SK-N-MC (cell line): ENCODE measurements around the gene ZNF586.

Source experiments
- DNase-seq: peaks from one replicate; pipeline ENCODE4 v3.0.0-alpha.2; 2011; ENCODE audit warnings: low read depth, low spot score
- H3K27ac ChIP-seq: fragments of 200-600 bp; sonication (generic); 2 replicates; pipeline ENCODE4 v1.5.1; 2016; ENCODE audit warnings: mixed run types
- H3K36me3 ChIP-seq: fragments of 200-600 bp; sonication (generic); 2 replicates; pipeline ENCODE4 v1.6.1; 2017; ENCODE audit warnings: antibody characterized with exemption, low read length, mixed read lengths; ENCODE audit not compliant: insufficient read depth
- H3K4me3 ChIP-seq: fragments of 200-600 bp; sonication (generic); 2 replicates; pipeline ENCODE4 v1.5.1; 2016
- H3K9ac ChIP-seq: fragments of 200-600 bp; sonication (generic); 2 replicates; pipeline ENCODE4 v1.8.0; 2017; ENCODE audit warnings: mixed run types, mixed read lengths; ENCODE audit not compliant: insufficient read length
- H3K9me3 ChIP-seq: fragments of 200-600 bp; sonication (generic); 2 replicates; pipeline ENCODE4 v1.6.1; 2017; ENCODE audit warnings: low read depth, mild to moderate bottlenecking, antibody characterized with exemption, low read length, moderate library complexity, mixed read lengths
- EZH2 ChIP-seq: fragments of 200-600 bp; sonication (generic); IDR thresholded peaks from one replicate; pipeline ENCODE4 v1.6.1; 2017; ENCODE audit warnings: antibody characterized with exemption
- FOXP2 ChIP-seq: optimal IDR thresholded peaks from 2 replicates; pipeline ENCODE3; 2011; ENCODE audit warnings: mild to moderate bottlenecking, moderate library complexity; ENCODE audit not compliant: insufficient read depth; ENCODE audit errors: extremely low read length, control extremely low read depth
- POLR2AphosphoS5 ChIP-seq: IDR thresholded peaks from 2 replicates; pipeline ENCODE4 v1.6.1; 2012; ENCODE audit warnings: mild to moderate bottlenecking, low read depth, low read length, borderline replicate concordance

Gene ZNF586

DNA sequence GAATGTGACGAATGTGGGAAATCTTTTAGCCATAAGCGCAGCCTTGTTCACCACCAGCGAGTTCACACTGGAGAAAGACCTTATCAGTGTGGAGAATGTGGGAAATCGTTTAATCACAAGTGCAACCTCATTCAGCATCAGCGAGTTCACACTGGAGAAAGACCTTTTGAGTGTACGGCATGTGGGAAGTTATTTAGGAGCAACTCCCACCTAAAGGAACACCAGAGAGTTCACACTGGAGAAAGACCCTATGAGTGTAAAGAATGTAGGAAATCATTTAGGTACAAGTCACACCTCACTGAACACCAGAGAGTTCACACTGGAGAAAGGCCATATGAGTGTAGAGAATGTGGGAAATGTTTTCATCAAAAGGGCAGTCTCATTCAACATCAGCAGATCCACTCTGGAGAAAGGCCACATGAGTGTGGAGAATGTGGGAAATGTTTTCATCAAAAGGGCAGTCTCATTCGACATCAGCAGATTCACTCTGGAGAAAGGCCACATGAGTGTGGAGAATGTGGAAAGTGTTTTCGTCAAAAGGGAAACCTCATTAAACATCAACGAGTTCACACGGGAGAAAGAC is 15.3 kb upstream of the ZNF586 start:
- TF ChIP-seq FOXP2 (no peak), POLR2AphosphoS5 (no peak), EZH2 (no peak)
- Histone ChIP-seq H3K27ac (no peak overlapping the region), H3K4me3 (no peak overlapping the region), H3K36me3 (peaks cover 100% of the 10 kb centered on the region), H3K9ac (no peak overlapping the region), H3K9me3 (peaks cover 44% of the 10 kb centered on the region)
- DNase-seq: no peak

DNA sequence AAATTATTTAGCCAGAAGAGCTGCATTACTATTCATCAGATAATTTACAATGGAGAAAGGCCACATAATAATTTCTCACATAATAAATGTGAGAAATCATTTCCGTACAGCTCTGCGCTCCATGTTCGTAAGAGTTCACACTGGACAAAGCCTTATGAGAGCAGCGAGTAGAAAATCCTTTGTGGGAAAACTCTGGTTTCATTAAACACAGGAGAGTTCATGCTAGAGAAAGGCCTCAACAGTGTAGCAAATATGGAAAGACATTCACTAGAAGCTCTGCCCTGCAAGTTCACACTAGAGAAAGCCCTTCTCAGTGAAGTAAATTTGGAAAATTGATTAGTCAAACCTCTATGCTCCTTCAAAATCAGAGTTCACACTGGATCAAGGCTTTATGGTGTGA is 14.4 kb upstream of the ZNF586 start:
- no peak for TF ChIP-seq POLR2AphosphoS5
- no peak for TF ChIP-seq FOXP2
- H3K9me3 ChIP-seq: peaks cover 35% of the 10 kb centered on the region
- no peak overlapping the region for H3K4me3 ChIP-seq
- H3K9ac ChIP-seq: no peak overlapping the region
- DNase-seq: no peak
- H3K36me3 ChIP-seq: peaks cover 100% of the 10 kb centered on the region
- H3K27ac ChIP-seq: no peak overlapping the region

- DNase-seq: no peak
- Histone ChIP-seq H3K9ac (no peak overlapping the region), H3K36me3 (peaks cover 85% of the 10 kb centered on the region), H3K9me3 (peaks cover 17% of the 10 kb centered on the region), H3K4me3 (no peak overlapping the region), H3K27ac (no peak overlapping the region)
- TF ChIP-seq EZH2: no peak
- no peak for TF ChIP-seq FOXP2
- no peak for TF ChIP-seq POLR2AphosphoS5
These were observed 11.5 kb upstream of the ZNF586 start for GRCh38 chr19:57757941-57758340.

DNA sequence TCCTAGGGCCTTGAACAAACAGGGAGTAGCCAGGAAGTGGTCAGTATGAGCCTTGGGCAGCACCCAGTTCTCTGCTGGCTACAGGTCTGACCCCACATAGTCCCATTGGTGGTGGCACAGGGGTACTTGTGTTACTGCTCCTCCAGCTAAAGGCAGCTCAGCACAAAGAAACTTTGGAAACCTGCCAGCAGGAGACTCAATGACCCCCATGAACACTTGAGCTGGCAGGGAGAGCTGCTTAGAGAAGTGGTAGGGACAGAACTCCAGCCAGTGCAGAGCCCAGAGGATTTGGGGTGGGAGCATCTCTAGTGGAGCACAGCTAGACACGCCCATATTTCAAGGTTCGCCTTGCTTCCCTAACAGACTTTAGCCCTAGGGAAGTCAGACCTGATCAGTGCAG is 10.4 kb upstream of the ZNF586 start:
- Histone ChIP-seq H3K4me3 (no peak overlapping the region), H3K27ac (no peak overlapping the region), H3K9me3 (peaks cover 6% of the 10 kb centered on the region), H3K36me3 (peaks cover 77% of the 10 kb centered on the region), H3K9ac (no peak overlapping the region)
- TF ChIP-seq POLR2AphosphoS5: no peak
- TF ChIP-seq EZH2: no peak
- no peak for TF ChIP-seq FOXP2
- DNase-seq: no peak

GRCh38 chr19:57771417-57771816 is 1.9 kb downstream of the ZNF586 start:
- no peak for DNase-seq
- Histone ChIP-seq H3K9me3 (peaks cover 10% of the 10 kb centered on the region; the same call in 1 of the 2 replicates), H3K27ac (no peak overlapping the region), H3K4me3 (no peak overlapping the region; the same call in 1 of the 2 replicates), H3K9ac (no peak overlapping the region), H3K36me3 (peaks cover 53% of the 10 kb centered on the region)
- TF ChIP-seq FOXP2 (no peak), POLR2AphosphoS5 (no peak), EZH2 (no peak)

- H3K27ac ChIP-seq: no peak overlapping the region
- H3K9me3 ChIP-seq: peaks cover 23% of the 10 kb centered on the region
- DNase-seq: no peak
- TF ChIP-seq POLR2AphosphoS5: no peak
- TF ChIP-seq FOXP2: no peak
- no peak for TF ChIP-seq EZH2
- H3K4me3 ChIP-seq: no peak overlapping the region
- peaks cover 73% of the 10 kb centered on the region for H3K36me3 ChIP-seq
- no peak overlapping the region for H3K9ac ChIP-seq
These were observed 4.0 kb downstream of the ZNF586 start for GRCh38 chr19:57773488-57773887.

DNA sequence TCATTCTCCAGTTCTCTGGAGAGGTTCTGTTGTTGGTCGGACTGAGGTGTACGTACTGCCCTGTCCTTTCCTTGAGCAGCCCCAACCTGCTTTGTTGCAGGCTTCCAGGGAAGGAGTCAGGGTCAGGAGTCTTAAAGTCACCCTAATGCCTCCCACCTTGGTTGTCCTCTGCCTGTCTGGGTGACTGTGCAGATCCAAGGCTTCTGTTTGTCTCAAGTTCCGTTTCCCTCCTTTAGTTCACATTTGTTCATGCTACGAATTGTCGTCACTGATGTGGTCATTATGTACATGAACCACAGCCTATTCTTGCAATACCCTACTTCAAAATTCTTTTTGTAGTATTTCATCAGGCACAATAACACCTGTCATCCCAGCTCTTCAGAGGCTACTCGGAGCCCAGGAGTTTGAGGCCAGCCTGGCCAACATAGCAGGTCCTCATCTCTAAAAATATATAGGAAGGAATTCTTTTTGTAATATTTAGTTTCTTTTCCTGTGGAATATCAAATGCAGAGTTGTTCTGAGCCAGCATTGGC is 7.4 kb downstream of the ZNF586 start:
- no peak for DNase-seq
- Histone ChIP-seq H3K4me3 (no peak overlapping the region), H3K9ac (no peak overlapping the region), H3K9me3 (peaks cover 37% of the 10 kb centered on the region), H3K27ac (no peak overlapping the region), H3K36me3 (peaks cover 94% of the 10 kb centered on the region)
- TF ChIP-seq FOXP2 (no peak), POLR2AphosphoS5 (no peak), EZH2 (no peak)

DNA sequence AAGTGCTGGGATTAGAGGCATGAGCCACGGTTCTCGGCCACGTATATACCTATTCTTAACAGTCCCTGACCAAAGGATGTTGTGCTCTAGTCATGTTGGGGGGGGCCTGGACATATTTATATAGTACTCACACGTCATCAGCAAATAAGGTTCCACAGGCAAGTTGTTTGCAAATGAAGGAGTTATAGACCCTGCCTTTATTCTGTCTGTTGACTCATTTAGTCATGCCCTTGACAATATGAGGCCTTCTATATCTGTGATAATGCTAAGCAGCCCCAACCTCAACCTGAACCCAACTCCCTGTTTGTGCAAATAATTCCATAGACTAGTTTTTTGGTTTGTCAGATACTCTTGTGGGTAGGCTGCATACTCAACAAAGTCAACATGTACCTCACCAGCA is 8.9 kb downstream of the ZNF586 start:
- DNase-seq: no peak
- TF ChIP-seq POLR2AphosphoS5 (no peak), FOXP2 (no peak), EZH2 (no peak)
- peaks cover 37% of the 10 kb centered on the region for H3K9me3 ChIP-seq
- H3K27ac ChIP-seq: no peak overlapping the region
- H3K9ac ChIP-seq: no peak overlapping the region
- peaks cover 85% of the 10 kb centered on the region for H3K36me3 ChIP-seq
- H3K4me3 ChIP-seq: no peak overlapping the region

DNA sequence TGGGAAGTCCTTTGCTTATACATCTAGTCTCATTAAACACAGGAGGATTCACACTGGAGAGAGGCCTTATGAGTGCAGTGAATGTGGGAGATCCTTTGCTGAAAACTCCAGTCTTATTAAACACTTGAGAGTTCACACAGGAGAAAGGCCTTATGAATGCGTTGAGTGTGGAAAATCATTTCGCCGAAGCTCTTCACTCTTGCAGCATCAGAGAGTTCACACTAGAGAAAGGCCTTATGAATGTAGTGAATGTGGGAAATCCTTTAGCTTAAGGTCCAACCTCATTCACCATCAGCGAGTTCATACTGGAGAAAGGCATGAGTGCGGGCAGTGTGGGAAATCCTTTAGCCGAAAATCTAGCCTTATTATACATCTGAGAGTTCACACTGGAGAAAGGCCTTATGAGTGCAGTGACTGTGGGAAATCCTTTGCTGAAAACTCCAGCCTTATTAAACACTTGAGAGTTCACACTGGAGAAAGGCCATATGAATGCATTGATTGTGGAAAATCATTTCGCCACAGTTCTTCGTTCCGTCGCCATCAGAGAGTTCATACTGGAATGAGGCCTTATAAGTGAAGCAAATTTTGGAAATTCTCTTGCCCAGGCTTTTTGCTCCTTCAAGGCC is 9.9 kb downstream of the ZNF586 start:
- Histone ChIP-seq H3K27ac (no peak overlapping the region), H3K36me3 (peaks cover 82% of the 10 kb centered on the region)
- TF ChIP-seq POLR2AphosphoS5 (no peak), EZH2 (no peak), FOXP2 (no peak)

More for the DNA sequence above, 9.9 kb downstream of the ZNF586 start:
- no peak overlapping the region for H3K4me3 ChIP-seq
- no peak for DNase-seq
- H3K9ac ChIP-seq: no peak overlapping the region
- H3K9me3 ChIP-seq: peaks cover 40% of the 10 kb centered on the region
